Measurements from ENCODE around the gene RGS16. TPM values are rescaled to one million over a fixed set of nuclear protein-coding genes. Genes with fewer than 3 reads are reported as not detected.

The RGS16 gene
- polyA plus RNA-seq, 4 donors: 0.87 to 2.4 (median 1.4) TPM

DNA sequence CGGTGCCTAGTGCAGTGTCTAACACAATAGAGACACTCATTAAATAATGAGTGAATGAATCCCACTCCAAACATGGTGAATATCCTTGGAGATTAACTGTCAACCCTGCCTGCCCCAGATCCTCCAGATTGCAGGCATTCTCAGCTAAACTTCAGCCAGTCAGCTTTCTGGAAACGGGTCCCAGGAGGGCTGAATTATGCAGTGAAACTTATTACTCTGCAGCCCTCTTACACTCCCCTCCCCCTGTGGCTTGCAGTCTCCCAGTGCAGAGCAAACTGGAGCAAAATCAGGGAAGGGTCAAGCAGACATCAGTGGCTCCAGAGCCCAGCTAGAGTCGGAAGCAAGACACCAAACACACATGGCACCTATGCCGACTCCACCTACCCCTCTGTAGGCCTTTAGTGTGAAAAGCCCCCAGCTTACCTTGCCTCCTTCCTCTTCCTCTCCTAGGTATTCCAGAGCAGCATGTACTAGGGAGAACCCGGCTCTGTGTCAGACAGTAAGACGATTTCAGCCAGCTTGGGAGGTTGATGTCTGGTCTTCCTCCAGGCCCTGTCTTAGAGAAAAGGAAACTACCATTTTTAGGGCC, 6.5 kb upstream of the RGS16 start:
- no peak for DNase-seq (ENCODE audit: low read depth in 4 of 4, low spot score in 3 of 4)

DNA sequence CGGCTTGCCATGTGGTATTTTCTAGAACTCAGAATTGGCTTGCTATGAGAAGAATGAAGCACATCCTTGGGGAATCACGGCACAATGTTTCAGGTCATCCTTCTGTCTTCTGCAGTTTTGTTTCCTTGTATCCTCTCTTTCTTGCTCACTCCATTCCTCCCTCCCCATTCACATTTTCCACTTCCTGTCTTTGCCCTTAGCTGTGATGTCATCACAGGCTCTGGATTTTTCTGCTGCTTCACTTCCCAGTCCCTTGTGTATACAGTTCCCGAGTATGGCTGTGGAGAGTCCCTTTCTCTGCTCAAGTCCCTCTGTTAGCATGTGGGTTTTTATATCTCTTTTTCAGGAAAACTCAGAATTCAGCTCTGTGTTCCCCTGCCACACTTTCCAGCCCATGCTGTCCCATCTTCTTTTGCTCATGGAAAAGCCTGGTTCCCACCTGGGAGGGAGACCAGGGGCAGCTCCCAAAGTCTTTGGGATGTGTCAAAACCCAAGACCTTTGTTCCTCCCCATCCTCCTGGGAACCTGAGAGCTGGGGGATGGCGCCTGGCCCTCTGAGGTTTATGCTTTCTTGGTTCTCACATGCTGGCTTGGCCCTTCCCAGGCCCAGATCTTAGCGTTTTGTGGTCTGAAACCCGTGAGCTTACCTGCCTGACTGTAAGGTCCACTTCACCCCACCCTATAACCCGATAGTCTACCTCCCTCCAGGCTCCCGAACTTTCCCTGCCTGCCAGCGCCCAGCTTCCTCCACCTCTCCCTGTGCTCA, 4.8 kb upstream of the RGS16 start:
- no peak for DNase-seq (ENCODE audit: low read depth in 4 of 4, low spot score in 3 of 4)

DNA sequence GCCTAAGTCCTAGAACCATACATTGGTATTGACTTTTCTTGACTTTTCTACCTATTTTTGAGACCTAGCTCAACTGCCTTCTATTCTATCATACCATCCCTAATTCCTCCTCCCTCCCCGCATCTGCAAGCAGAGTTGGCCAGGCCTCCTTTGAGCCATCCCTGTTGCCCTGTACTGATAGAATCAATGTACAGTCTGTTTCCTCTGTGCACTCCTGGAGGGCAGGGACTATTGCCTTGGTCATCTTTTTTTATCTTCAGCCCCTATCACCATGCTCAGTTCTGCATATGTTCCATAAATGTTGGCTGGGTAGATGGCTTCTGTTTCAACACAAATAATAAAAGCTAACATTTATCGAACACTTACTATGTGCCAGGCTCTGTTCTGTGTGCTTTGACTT, 4.0 kb upstream of the RGS16 start:
- no peak for DNase-seq (ENCODE audit: low read depth in 4 of 4, low spot score in 3 of 4)

DNA sequence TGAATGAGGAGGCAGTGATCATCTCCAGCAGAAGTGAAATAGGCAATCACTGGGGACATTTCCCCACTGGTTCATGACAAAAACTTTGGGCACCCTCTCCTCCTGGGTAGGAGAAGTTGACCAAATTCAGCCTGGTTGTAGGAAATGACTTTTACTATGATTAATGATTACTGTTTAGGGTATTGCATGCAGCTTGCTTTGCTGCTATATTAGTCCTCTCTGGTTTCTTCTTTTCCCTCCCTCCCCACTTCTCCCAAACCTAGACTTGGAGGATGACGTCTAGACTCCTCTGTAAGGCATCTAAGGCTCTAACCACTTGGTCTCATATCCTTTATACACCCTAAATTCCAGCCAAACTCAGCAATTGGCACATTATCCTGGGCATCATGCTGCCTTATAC, 3.4 kb upstream of the RGS16 start:
- DNase-seq (ENCODE audit: low read depth in 4 of 4, low spot score in 3 of 4): no peak

DNA sequence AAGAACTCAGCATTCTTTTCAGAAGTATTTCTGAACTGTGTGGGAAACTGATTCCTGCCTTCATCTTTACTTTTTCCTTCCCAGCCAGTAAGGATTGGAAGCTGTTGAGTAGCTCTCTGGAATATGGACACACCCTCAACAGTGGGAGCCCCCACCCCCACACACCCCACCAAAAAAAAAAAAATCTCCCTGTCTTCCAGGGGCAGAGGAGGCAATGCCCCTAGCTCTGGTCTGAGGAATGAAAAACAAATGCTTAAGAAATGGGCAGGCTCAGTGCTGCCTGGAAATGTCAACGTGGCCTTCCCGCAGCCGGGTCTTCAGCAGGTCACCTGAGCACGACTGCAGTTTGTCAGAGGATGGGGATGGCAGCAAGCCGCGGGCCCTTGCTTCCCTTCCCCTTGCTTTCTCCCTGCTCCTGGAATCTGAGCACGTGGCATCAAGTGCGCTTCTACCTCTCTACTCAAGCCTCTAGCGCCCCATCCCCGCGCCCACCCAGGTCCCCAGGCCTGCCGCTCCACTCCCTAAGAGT, 479 bp downstream of the RGS16 start:
- no peak for DNase-seq (ENCODE audit: low read depth in 4 of 4, low spot score in 3 of 4)

DNA sequence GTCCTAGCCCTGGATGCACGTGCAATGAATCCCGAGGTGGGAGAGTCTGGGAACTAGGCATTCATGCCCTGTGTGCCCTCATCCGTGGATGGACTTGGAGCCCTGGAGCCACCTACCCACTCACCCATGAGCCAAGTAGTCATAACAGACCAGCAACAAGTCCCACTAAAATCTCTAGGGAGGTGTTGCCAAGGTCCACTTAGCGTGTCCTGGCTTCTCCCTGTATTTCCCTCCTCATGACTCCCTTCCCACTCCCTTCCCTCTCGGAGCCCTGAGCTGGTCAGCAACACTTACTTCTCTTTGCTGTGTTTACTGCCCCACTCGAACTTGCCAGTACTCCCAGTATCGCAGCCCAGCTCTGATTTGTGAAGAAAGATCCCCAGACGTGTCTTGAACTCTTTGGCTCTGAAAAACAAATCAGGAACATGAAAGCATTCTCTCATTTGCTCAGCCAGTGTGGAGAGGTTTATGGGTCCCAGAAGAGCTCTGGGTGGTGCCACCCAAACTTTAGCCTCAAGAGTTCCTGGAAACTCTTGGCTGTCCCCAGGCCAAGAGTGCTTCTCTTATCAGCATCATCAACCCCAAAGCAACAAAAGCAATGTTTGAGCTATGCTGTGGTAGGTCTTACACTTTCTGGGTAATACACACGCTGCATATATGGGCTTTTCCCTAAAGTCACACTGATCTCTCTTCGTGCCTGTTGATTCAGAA, 1.1 kb downstream of the RGS16 start:
- DNase-seq (ENCODE audit: low read depth in 4 of 4, low spot score in 3 of 4): no peak

DNA sequence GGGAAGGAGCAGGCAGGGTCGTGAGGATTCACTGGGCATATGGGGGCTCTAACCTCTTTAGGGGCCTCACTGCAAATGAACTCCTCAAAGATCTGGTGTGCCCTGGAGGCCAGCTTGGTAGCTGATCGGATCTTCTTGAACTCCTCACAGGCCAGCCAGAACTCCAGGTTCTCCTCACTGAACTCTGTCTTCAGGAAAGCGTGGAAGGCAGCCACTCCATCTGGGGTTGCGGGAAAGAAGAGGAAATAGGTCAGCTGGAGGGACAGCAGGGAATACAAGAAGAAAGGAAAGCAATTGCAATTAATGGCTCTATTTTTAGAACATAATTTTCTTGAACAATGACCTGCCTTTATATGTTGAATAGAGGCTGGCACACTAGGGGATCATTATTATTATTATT, 2.3 kb downstream of the RGS16 start:
- DNase-seq (ENCODE audit: low read depth in 4 of 4, low spot score in 3 of 4): no peak

DNA sequence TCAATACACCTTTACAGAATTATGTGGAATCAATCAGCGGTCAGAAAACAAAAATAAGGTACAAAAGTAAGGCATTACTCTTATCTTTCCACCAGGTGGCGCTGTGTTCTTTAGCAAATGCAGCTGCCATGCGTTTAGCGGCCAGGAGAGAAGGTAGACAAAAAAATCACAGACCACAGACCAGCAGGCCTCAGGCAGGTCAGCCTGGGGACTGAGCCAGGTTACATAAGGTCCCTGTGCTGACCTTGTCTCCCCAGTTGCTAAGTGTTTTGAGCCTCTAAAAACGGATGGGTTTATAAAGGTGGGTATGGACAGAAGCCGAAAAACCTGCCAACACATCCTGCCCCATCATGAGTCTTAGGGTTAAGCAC, 2.8 kb downstream of the RGS16 start:
- peak; percentile 62 to 69 (median 66) for DNase-seq (ENCODE audit: low read depth in 4 of 4, low spot score in 3 of 4)

DNA sequence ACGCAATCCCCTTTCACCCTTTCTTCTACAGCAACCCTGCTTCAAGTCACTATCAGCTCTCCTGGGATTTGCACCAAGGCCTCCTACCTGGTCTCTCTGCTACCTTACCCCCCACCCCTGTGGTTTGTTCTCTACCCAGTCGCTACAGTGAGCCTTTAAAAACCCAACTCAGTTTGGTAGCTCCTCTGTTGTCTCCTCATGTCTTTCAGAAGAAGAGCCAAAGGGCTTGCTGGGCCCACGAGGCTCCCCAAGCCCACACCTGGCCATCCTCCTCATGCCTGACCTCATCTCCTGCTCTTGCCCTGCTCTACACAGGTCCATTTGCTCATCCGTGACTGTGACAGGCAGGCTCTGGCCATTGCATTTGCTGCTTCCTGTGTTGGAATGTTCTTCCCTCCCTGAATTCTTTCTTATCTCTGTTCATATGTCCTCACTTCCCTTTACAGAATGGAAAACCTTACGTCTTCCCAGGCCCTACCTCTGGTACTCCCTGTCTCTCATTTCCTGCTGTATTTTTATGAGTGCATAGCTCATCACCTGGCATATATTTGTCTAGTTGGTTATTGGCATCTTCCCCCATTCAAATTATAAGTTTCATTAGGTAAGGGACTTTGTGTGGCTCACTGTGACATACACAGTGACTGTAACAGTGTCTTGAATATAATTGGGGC, 3.3 kb downstream of the RGS16 start:
- DNase-seq (ENCODE audit: low read depth in 4 of 4, low spot score in 3 of 4): no peak

DNA sequence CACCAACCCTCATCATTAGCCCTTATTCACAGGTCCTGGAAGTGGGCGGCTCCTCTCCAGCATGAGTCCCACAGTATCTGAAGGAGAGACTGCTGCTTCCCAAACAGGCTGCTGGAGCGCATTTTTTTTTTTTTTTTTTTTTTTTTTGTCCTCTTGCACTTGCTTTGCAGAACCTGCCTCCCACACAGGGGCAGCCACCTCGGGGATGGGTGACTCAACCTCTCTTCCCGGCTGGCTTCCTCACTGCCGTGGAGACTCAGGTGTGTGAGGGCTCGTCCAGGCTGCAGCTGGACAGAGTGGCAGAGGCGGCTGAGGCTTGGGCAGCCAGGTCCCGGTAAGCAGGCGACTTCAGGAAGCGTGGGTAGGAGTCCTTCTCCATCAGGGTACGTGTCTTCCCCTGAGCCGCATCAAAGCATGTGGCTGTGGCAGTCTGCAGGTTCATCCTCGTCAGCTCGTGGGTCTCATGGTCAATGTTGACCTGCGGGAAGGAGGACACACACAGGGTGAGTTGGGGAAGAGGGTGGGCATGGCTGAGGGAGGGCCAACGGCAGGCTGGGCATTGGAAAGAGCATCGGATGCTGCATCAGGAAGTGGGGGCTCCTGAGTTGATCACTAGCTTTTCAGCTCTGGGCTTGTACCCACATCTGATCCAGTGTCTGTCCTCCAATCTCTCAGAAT, 4.0 kb downstream of the RGS16 start:
- no peak for DNase-seq (ENCODE audit: low read depth in 4 of 4, low spot score in 3 of 4)

DNA sequence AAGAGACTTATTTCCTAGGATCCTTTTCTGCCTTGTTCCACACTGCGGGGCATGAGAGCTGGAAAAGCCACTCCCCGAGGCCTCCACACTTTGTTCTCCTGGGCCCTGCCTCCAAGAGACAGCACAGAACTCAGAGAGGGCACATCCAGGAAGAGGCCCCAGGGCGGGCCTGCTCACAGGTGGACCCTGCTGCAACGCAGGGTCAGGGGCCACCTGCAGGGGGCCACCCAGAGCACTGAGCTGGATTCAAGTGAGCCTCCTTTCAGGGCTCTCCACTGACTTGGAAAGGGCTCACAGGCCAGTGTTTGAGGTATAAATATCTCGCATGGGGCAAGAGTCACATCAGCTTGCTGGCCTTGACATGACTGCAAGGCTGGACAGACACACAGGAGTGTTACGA, 4.8 kb downstream of the RGS16 start:
- DNase-seq (ENCODE audit: low read depth in 4 of 4, low spot score in 3 of 4): no peak

DNA sequence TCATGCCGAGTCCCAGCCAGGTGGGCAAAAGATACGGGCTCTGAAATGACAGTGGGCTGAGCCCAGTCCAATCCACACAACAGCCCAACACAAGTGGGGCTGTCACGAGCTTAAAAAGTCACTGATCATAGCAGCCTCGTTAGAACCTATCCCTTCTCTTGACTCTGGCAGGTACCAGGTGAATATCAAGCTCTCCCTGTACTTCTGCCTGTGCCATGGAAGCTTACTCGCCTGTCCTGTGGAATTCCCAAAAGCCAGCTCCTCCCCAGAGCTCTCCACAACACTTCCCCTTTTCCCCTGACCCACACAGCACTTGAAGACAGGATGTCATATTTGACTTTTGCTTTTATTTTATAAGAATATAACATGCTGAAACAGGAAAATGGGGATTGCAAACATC, 5.9 kb downstream of the RGS16 start:
- no peak for DNase-seq (ENCODE audit: low read depth in 4 of 4, low spot score in 3 of 4)

DNA sequence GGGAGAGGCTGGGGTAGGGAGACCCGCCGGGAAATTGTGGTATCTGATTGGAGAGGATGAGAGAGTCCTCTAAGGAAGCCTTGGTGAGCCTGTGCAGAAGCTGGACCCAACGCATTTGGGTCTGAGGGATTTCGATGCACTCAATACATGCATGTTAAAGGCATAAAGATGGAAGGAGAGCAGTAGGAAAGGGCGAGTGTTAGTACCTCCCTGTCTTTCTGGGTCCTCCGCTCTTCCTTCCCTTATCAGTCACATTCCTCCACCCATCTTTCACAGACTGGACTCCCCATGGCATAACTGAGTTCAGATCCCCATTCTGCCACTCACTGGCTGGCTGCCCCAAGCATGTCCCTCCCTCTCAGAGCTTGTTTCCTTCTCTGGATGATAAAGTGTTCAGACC, 7.3 kb downstream of the RGS16 start:
- DNase-seq (ENCODE audit: low read depth in 4 of 4, low spot score in 3 of 4): no peak

DNA sequence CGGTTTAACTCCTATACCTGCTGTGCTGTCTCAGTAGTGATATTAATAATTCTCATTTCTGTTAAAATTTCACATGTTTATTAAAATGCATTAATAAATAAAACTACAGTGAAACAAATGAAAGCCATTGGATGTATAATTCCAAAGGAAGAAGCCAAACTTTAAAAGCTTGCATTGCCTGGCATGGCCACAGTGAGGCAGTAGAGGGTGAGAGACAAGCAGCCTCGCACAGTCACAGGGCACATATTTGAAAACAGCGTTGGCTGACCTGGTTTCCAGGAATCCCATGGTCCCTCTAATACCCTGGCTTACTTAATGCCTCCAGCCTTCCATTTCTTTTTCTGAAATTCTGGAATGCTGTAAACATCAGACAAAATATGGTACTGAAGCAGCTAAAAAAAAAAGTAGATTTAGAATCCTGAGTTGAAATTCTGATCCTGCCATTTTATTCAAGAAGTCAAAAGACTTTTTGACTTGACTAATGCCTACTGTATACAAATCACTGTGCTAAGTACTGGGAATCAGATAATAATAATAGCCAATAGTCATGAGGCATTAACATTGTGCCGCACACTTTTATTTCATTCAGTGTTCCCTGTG, 8.4 kb downstream of the RGS16 start:
- DNase-seq (ENCODE audit: low read depth in 4 of 4, low spot score in 3 of 4): no peak

DNA sequence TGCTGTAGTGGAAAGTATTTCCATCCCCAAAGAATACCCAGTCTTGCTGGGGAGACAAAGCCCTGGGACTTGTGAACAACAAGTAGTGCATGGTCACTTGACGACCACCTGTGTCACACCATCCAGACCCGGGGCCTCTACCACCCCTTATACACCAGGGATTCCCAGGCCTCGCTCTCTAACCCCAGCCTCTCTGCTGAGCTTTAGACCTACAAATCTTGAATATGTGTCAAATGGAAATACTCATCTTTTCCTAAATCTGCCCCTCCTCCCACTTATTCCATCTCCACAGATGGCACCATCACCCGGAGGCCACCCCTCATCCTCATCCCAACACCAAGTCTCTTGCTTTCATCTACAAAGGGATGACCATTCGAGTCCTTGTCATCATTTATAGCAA, 14.3 kb downstream of the RGS16 start:
- DNase-seq (ENCODE audit: low read depth in 4 of 4, low spot score in 3 of 4): no peak

DNA sequence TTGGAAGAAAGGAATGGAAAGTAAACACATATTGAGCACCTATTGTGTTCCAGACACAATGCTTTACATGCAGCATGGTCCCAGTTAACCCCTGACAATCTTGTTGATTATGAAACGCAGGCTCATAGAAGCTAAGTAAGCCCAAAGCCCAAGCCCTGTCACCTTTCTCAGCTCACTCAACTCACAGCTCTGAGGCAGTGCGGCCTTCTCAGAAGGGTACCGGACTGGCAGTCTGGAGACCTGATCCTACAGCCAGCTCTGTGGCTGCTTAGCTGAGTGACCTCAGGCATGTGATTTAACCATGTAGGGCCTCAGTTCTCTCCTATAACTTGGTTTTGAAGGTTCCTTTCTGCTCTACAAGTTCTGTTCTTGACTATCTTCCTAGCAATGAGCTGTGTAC, 14.7 kb downstream of the RGS16 start:
- DNase-seq (ENCODE audit: low read depth in 4 of 4, low spot score in 3 of 4): no peak

DNA sequence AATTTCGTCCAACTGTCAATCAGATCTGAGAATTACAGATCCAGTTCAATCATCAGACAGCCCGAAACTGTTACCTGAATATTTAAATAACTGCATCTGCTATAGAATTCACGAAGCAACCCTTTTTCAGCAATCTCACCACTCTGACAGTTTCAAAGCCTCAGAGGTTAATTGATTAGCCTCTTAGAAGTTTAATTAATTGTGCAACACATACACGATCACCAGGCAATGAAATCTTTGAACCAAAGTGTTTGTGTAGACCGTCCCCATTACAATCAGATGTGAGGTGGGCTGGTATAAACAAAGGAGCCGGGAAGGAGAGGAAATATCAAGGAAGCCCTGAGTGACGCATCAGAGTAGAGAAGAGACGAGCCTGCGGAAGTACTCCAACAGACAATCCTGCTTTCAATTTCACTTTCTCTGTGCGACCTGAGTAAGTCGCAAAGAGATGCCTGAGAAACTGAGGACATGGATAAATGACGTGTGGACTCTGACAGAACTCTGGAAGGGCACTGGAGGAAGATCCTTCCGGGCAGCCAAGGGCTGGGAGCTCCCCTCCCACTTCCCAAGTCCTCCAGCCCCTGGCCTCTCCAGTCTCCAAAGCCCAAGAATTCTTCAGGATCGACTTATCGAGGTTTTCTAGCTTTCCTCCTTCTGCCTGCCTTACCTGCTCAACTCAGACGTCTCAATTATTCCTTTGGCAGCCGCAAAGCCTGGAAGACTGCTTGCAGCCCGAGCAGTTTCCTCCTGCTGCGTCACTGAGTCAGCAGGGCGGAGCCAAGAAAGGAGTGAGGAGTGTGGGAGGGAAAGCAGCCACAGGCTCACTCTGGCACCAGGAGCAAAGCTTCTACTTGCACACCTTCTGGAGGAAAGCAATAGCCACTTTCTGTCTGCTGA, 15.4 kb downstream of the RGS16 start, which contains the start of gene RNASEL:
Gene RNASEL (minus strand): TSS at position 757 of the 897 bp plus-strand sequence. CDS start 2,450 bp downstream, outside the sequence.
- peak; percentile 35 to 65 (median 58) for DNase-seq (ENCODE audit: low read depth in 4 of 4, low spot score in 3 of 4)

DNA sequence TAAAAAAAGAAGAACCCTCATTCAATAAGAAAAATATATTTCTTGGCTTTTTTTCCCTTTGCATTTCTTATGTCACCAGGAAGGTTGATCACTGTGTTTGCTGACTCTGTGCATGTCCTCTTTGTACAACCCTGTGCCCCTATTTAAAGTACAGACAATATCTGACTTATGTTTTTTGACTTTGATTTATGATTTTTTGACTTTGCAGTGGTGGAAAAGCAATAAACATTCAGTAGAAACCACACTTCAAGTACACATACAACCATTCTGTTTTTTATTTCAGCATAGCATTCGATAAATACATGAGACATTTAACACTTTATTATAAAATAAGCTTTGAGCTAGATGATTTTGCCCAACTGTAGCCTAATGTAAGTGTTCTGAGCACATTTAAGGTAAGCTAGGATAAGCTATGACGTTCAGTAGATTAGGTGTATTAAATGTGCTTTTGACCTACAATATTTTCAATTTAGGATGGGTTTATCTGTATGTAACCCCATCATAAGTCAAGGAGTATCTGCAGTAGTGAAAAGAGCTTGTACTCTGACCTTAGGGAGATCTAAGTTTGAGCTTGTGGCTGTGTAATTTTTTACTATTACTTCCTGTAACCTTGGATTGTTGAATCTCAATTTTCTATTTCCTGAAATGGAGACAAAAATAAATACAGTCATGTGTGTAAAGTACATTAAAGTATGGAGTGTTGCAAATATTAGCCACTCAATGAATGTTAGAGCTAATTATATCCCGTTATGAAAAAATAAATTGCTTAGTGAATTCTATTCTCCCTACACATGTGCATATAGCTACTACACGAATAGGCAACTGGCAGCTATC, 16.3 kb downstream of the RGS16 start:
- DNase-seq (ENCODE audit: low read depth in 4 of 4, low spot score in 3 of 4): no peak

Measured in right renal pelvis (tissue), 4 donors.